PC-9 (cell line): ENCODE measurements around the gene UBE2H. TPM values are rescaled to one million over a fixed set of nuclear protein-coding genes. Genes with fewer than 3 reads are reported as not detected.

ENCODE experiments used
- BruUV-seq: library from RNA; stranded (reverse); fragments of 400-500 nt; replicated peaks from 2 replicates; lab custom pipeline; 2021; lab: Mats Ljungman, UMichigan
- CTCF ChIA-PET: fragments of 300-600 bp; sonication (Branson Sonifier 250); formaldehyde crosslinking; loops from one replicate; lab custom pipeline; 2022; ENCODE audit warnings: antibody characterized with exemption; lab: Charles Lee
- POLR2A ChIA-PET: fragments of 300-600 bp; sonication (Branson Sonifier 250); formaldehyde crosslinking; loops from one replicate; lab custom pipeline; 2022; ENCODE audit warnings: antibody characterized with exemption; ENCODE audit not compliant: unreplicated experiment; lab: Charles Lee
- DNase-seq, 2 experiments: peaks; one replicate each; pipeline versions ENCODE4 v3.0.0 to v3.0.0-alpha.2; 2015 to 2022; ENCODE audit warnings: mixed read lengths in 1 of 2
- H2AFZ ChIP-seq: fragments of 200-600 bp; sonication (generic); 2 replicates; pipeline ENCODE4 v1.8.1; 2017; ENCODE audit warnings: antibody characterized with exemption
- H3F3A ChIP-seq: fragments of 200-600 bp; sonication (generic); 2 replicates; pipeline ENCODE4 v1.8.1; 2017; ENCODE audit warnings: antibody characterized with exemption, mild to moderate bottlenecking, low read depth; ENCODE audit not compliant: insufficient read depth
- H3K27ac ChIP-seq: fragments of 200-600 bp; sonication (generic); 2 replicates; pipeline ENCODE4 v1.6.1; 2016; ENCODE audit warnings: mixed run types
- H3K27me3 ChIP-seq: fragments of 200-600 bp; sonication (generic); 2 replicates; pipeline ENCODE4 v1.6.1; 2016; ENCODE audit warnings: low read depth, mixed run types; ENCODE audit not compliant: insufficient read depth
- H3K36me3 ChIP-seq: fragments of 200-600 bp; sonication (generic); 2 replicates; pipeline ENCODE4 v1.6.1; 2016; ENCODE audit warnings: low read depth, mixed run types
- H3K4me1 ChIP-seq: fragments of 200-600 bp; sonication (generic); replicated peaks from 2 replicates; pipeline ENCODE4 v1.6.1; 2016; ENCODE audit warnings: mixed run types; ENCODE audit not compliant: insufficient read depth
- H3K4me2 ChIP-seq: fragments of 200-600 bp; sonication (generic); 2 replicates; pipeline ENCODE4 v1.6.1; 2017; ENCODE audit warnings: mixed run types
- H3K4me3 ChIP-seq: fragments of 200-600 bp; sonication (generic); 2 replicates; pipeline ENCODE4 v1.6.1; 2016; ENCODE audit warnings: mixed run types
- H3K79me2 ChIP-seq: fragments of 200-600 bp; sonication (generic); 2 replicates; pipeline ENCODE4 v1.6.1; 2017; ENCODE audit warnings: low read depth, mixed run types
- H3K9me2 ChIP-seq: fragments of 200-600 bp; sonication (generic); 2 replicates; pipeline ENCODE4 v1.8.1; 2017; ENCODE audit warnings: mild to moderate bottlenecking; ENCODE audit not compliant: insufficient read depth
- H3K9me3 ChIP-seq: fragments of 200-600 bp; sonication (generic); 2 replicates; pipeline ENCODE4 v1.8.1; 2016; ENCODE audit warnings: low read depth; ENCODE audit not compliant: insufficient read depth
- H4K20me1 ChIP-seq: fragments of 200-600 bp; sonication (generic); 2 replicates; pipeline ENCODE4 v1.8.1; 2017; ENCODE audit not compliant: insufficient read depth
- CTCF ChIP-seq: fragments of 200-600 bp; sonication (generic); conservative IDR thresholded peaks from 2 replicates; pipeline ENCODE4 v1.6.1; 2017; ENCODE audit warnings: mixed run types, antibody characterized with exemption, mild to moderate bottlenecking, moderate library complexity
- EZH2 ChIP-seq: fragments of 200-600 bp; sonication (generic); IDR thresholded peaks from 2 replicates; pipeline ENCODE4 v1.8.0; 2017; ENCODE audit warnings: antibody characterized with exemption, low read depth
- intact Hi-C: fragments of 100-400 bp; cut with micrococcal nuclease; formaldehyde crosslinking; loops from one replicate; pipeline ENCODE4 v1.10.0; 2022; ENCODE audit not compliant: unreplicated experiment
- total RNA-seq: library from RNA; stranded (reverse); gene quantifications from 2 replicates; pipeline ENCODE4 v1.2.3, GENCODE V29; 2021

The UBE2H gene
- total RNA-seq, 1 experiment from 2014 or later, result 211 TPM

GRCh38 chr7:129902788-129903422 is 49.9 kb downstream of the UBE2H start:
- no peak overlapping the region for H3K27ac ChIP-seq
- DNase-seq, result no peak
- POLR2A ChIA-PET, result interaction anchor here (0.7 kb wide), 1 partner anchor 233 kb away, joined by 4 read pairs; no protein-coding TSS in a partner anchor

GRCh38 chr7:129898502-129899160 is 54.1 kb downstream of the UBE2H start:
- Histone ChIP-seq H3K4me3 (no peak overlapping the region), H3K4me2 (no peak overlapping the region), H3K9me2 (no peaks in the 10 kb centered on the region), H3K9me3 (no peaks in the 10 kb centered on the region), H3K27me3 (no peaks in the 10 kb centered on the region), H3F3A (peaks cover 29% of the 10 kb centered on the region), H3K4me1 (0 out of 2 replicates have a peak, but pooled peaks cover 6% of the 10 kb centered on the region), H3K27ac (no peak overlapping the region; the same call in 1 of the 2 replicates), H4K20me1 (peaks cover 50% of the 10 kb centered on the region), H3K79me2 (peaks cover 65% of the 10 kb centered on the region), H3K36me3 (peaks cover 19% of the 10 kb centered on the region; the same call in 1 of the 2 replicates), H2AFZ (no peak overlapping the region)
- no peak for DNase-seq
- ChIA-PET CTCF (no interaction called here), POLR2A (no interaction called here)
- intact Hi-C loops, result no loop called here
- no TSS peak for BruUV-seq
- no peak for TF ChIP-seq EZH2
- no peak for TF ChIP-seq CTCF

More at GRCh38 chr7:129902788-129903422, 49.9 kb downstream of the UBE2H start:
- no peak overlapping the region for H3K4me2 ChIP-seq
- H3K9me3 ChIP-seq, result no peaks in the 10 kb centered on the region
- H3K4me3 ChIP-seq, result no peak overlapping the region
- H3K36me3 ChIP-seq, result peaks cover 19% of the 10 kb centered on the region; the same call in 1 of the 2 replicates
- peaks cover 27% of the 10 kb centered on the region for H4K20me1 ChIP-seq
- no peaks in the 10 kb centered on the region for H3K4me1 ChIP-seq
- peaks cover 24% of the 10 kb centered on the region for H3F3A ChIP-seq
- BruUV-seq, result no TSS peak
- intact Hi-C loops, result no loop called here
- TF ChIP-seq CTCF (no peak), EZH2 (no peak)
- no peaks in the 10 kb centered on the region for H3K27me3 ChIP-seq
- CTCF ChIA-PET, result interaction anchor here (0.6 kb wide), 1 partner anchor 63 kb away, joined by 4 read pairs; no protein-coding TSS in a partner anchor
- peaks cover 69% of the 10 kb centered on the region for H3K79me2 ChIP-seq
- 0 out of 2 replicates have a peak, but pooled peaks cover 3% of the 10 kb centered on the region for H3K9me2 ChIP-seq
- H2AFZ ChIP-seq, result no peak overlapping the region

- peaks cover 66% of the 10 kb centered on the region for H3K79me2 ChIP-seq
- TF ChIP-seq CTCF (no peak), EZH2 (no peak)
- no TSS peak for BruUV-seq
These were observed 54.8 kb downstream of the UBE2H start for GRCh38 chr7:129898007-129898406.

More at GRCh38 chr7:129898007-129898406, 54.8 kb downstream of the UBE2H start:
- Histone ChIP-seq H3K36me3 (peaks cover 19% of the 10 kb centered on the region; the same call in 1 of the 2 replicates), H3K9me3 (no peaks in the 10 kb centered on the region), H3K4me1 (0 out of 2 replicates have a peak, but pooled peaks cover 6% of the 10 kb centered on the region), H3K9me2 (no peaks in the 10 kb centered on the region), H3K27ac (peak overlapping the region; percentile 7; the same call in 1 of the 2 replicates), H3K4me2 (no peak overlapping the region), H2AFZ (no peak overlapping the region), H3F3A (peaks cover 29% of the 10 kb centered on the region), H4K20me1 (peaks cover 56% of the 10 kb centered on the region), H3K27me3 (no peaks in the 10 kb centered on the region), H3K4me3 (no peak overlapping the region)
- CTCF ChIA-PET, result interaction anchor here (0.6 kb wide), 1 partner anchor 529 kb away, joined by 9 read pairs; no protein-coding TSS in a partner anchor
- POLR2A ChIA-PET, result no interaction called here
- DNase-seq, result no peak
- intact Hi-C loops, result no loop called here
